LNCAP (cell line): ENCODE data around the gene CCDC120.

ENCODE experiments used
- TF ChIP-seq, protein P1 (sequence below): fragments of 450-650 bp; IDR thresholded peaks from 2 replicates; pipeline ENCODE4 v1.5.1; 2017; ENCODE audit warnings: mild to moderate bottlenecking

CCDC120 gene

DNA sequence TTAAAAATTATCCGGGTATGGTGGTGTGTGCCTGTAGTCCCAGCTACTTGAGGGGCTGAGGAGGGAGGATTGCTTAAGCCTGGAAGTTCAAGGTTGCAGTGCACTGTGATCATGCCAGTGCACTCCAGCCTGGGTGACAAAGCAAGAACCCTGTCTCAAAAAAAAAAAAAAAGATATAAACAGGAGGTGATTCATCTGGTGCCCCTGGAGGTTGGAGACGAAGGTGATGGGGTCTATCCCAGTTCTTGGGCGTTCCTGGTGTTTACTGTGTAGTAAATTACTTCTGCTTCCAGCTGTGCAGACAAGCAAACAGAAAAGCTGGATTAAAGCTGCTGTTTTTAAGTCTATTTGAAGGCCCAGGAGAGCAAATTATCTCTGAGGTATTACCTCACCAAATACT lies 44.8 kb downstream of the CCDC120 start:
- TF ChIP-seq, protein P1, sequence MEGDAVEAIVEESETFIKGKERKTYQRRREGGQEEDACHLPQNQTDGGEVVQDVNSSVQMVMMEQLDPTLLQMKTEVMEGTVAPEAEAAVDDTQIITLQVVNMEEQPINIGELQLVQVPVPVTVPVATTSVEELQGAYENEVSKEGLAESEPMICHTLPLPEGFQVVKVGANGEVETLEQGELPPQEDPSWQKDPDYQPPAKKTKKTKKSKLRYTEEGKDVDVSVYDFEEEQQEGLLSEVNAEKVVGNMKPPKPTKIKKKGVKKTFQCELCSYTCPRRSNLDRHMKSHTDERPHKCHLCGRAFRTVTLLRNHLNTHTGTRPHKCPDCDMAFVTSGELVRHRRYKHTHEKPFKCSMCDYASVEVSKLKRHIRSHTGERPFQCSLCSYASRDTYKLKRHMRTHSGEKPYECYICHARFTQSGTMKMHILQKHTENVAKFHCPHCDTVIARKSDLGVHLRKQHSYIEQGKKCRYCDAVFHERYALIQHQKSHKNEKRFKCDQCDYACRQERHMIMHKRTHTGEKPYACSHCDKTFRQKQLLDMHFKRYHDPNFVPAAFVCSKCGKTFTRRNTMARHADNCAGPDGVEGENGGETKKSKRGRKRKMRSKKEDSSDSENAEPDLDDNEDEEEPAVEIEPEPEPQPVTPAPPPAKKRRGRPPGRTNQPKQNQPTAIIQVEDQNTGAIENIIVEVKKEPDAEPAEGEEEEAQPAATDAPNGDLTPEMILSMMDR: no peak

DNA sequence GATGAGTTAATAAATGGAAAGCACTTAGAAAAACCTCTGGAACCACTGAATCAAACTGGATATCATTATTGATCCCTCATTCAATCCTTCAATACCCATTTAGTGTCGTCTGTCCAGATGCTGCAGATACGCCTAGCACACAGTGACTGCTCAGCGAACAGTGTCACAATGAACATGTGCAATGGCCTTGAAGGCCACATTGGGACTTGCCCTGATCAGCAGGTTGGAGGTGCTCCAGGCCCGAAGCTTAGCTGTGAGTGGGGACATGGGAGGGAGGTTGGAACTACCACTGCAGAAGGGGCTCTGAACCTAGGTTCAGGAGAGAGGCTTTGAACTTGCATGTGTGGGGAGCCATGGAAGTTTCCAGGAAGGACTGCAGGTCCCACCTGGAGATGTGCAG lies 47.5 kb downstream of the CCDC120 start:
- TF ChIP-seq, protein P1: no peak

DNA sequence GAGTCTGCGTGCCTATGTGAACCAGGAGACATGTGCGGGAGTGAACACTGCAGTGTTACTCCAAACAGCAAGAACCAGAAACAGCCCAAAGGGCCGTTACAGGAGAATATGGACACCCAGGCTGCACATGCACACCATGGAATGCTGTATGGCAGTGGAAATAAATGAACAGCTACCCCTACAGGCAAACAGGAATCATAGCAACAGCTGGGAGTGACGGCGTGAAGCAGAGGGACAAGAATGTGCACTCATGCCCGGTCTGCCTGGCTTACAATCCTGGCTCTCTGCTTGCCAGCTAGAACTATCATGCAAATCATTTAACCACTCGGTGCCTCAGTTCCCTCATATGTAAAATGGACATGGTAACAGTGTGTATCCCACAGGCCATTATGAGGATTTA lies 48.1 kb downstream of the CCDC120 start:
- TF ChIP-seq, protein P1: peak; percentile 23; the same call in 1 of the 2 replicates

DNA sequence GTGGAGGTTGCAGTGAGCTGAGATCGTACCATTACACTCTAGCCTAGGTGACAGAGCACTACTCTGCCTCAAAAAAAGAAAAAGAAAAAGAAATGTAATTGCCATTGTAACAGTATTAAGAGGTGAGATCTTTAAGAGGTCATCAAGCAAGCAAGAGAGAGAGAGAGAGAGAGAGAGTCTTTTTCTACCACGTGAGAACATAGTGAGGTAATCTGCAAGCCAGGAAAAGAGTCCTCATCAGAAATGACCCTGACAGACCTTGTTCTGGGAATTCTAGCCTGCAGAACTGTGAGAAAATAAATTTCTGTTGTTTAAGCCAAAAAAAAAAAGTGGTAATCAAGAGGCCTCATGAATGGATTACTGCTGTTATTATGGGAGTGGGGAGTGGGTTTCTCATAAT lies 49.8 kb downstream of the CCDC120 start:
- TF ChIP-seq, protein P1: no peak

DNA sequence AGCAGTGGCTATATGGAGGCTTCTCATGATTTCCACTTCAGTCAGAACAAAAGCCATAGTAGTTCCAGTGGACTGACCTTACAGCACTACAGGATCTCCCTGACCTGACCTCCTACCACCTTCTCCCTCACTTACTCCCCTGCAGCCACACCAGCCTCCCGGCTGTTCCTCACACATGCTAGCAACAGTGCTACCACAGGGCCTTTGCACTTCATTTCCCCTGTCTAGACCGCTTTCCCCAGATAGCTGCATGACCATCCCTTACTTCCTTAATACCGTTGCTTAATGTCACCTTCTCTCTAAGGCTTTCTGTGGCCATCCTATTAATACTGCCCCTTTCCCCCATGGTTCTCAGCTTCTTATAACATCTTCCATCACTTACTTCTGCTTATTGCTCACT lies 51.6 kb downstream of the CCDC120 start:
- TF ChIP-seq, protein P1: no peak

DNA sequence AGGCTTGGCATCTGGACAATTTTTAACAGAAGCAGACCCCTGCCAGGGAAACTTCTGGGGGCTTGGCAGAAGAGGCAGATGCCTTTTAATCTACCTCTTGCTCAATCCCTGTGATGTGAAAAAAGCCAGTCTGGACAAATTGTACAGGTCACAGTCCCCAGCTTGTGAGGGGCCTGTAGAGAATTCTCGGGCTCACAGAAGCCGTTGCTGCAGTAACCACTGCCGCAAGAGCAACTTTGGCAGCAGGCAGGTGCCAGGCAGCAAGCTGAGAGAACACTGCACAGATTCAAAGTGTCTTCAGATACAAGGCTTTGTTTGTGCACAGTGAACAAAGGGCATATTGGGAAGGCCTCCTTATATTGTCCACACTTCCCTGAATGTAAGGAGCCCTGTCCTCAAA lies 53.0 kb downstream of the CCDC120 start:
- TF ChIP-seq, protein P1: no peak

DNA sequence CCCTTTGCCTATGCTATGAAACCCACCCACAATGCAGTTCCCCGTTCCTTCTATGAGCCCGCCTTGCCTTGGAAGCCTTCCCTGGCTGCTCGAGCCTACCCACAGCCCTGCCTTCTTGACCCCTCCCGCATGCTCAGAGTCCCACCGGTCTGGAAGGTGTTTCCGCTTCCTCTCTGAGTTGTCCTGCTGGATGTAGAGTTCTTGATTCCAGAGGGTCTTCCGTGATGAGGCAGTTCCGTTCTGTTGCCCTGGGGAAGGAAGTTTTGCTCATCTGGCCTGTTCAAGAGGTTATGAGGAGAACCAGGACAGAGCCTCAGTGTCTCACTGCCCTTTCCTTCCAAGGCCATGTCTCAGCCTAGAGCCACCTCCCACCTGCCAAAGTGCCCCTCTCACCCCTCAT lies 57.3 kb downstream of the CCDC120 start:
- TF ChIP-seq, protein P1: no peak

DNA sequence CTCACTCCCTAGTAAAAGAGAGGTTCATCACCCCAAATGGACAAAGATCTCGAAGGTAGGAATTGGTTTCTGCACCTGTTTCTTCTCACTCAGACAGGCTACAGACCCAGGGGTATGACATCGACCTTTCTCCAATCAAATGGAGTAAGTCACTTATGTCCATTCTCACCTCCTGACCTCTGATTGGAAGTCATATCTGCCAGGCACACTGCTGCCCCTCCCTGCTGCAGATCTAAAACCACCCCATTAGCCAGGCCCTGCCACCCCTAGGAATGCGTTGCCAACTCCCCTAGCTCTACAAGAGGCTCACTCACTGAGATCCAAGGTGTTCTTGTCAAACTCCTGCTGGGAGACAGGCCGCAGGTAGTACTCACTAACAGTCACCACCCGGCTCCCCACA lies 57.9 kb downstream of the CCDC120 start:
- TF ChIP-seq, protein P1: no peak
